HAP-1 (cell line): ENCODE measurements around the gene PHC3.
A peak's percentile ranks its signal among the peaks of the same experiment; 100 is the strongest.

Source experiments
- DNase-seq, 2 experiments: peaks; one replicate each; pipeline ENCODE4 v3.0.0-alpha.2; 2016 to 2020; ENCODE audit warnings: low spot score in 2 of 2
- H3K27me3 ChIP-seq: fragments of 250-450 bp; sonication (Bioruptor Pico); 2 replicates; pipeline ENCODE4 v1.5.1; 2020; ENCODE audit warnings: low read depth, mild to moderate bottlenecking, moderate library complexity
- H3K36me3 ChIP-seq: fragments of 250-450 bp; sonication (Bioruptor Pico); replicated peaks from 2 replicates; pipeline ENCODE4 v1.5.1; 2020; ENCODE audit warnings: mild to moderate bottlenecking
- H3K4me1 ChIP-seq: fragments of 250-450 bp; sonication (Bioruptor Pico); 2 replicates; pipeline ENCODE4 v1.5.1; 2020; ENCODE audit warnings: mild to moderate bottlenecking
- H3K4me3 ChIP-seq: fragments of 250-450 bp; sonication (Bioruptor Pico); 2 replicates; pipeline ENCODE4 v1.5.1; 2020; ENCODE audit warnings: mild to moderate bottlenecking, moderate library complexity
- H3K9me3 ChIP-seq: fragments of 250-450 bp; sonication (Bioruptor Pico); 2 replicates; pipeline ENCODE4 v1.5.1; 2020; ENCODE audit warnings: mild to moderate bottlenecking, moderate library complexity
- in situ Hi-C: fragments of 300-500 bp; cut with MboI; formaldehyde crosslinking; loops from 3 replicates; pipeline ENCODE4 v1.14.3; 2020; ENCODE audit warnings: low sequenced_read_pairs, inconsistent platforms, mixed read lengths

Gene PHC3

GRCh38 chr3:170164717-170165116, 16.8 kb downstream of the PHC3 start:
- H3K9me3 ChIP-seq, result no peaks in the 10 kb centered on the region
- H3K4me3 ChIP-seq, result no peak overlapping the region
- in situ Hi-C loops, result no loop called here
- H3K4me1 ChIP-seq, result no peaks in the 10 kb centered on the region
- H3K27me3 ChIP-seq, result no peaks in the 10 kb centered on the region
- no peak for DNase-seq
- H3K36me3 ChIP-seq, result peaks cover 46% of the 10 kb centered on the region

- Histone ChIP-seq H3K4me3 (no peak overlapping the region), H3K4me1 (no peaks in the 10 kb centered on the region), H3K9me3 (no peaks in the 10 kb centered on the region), H3K27me3 (no peaks in the 10 kb centered on the region), H3K36me3 (peaks cover 40% of the 10 kb centered on the region)
- in situ Hi-C loops, result no loop called here
- no peak for DNase-seq
These were observed 17.4 kb downstream of the PHC3 start for GRCh38 chr3:170163956-170164645.

- in situ Hi-C loops, result no loop called here
- DNase-seq, result no peak
- no peaks in the 10 kb centered on the region for H3K4me1 ChIP-seq
- H3K36me3 ChIP-seq, result peaks cover 37% of the 10 kb centered on the region
- H3K27me3 ChIP-seq, result no peaks in the 10 kb centered on the region
- H3K4me3 ChIP-seq, result no peak overlapping the region
- H3K9me3 ChIP-seq, result no peaks in the 10 kb centered on the region
These were observed 18.9 kb downstream of the PHC3 start for GRCh38 chr3:170162630-170163029.

GRCh38 chr3:170162052-170162451, 19.5 kb downstream of the PHC3 start:
- H3K27me3 ChIP-seq, result no peaks in the 10 kb centered on the region
- in situ Hi-C loops, result no loop called here
- DNase-seq, result no peak
- no peaks in the 10 kb centered on the region for H3K4me1 ChIP-seq
- H3K9me3 ChIP-seq, result no peaks in the 10 kb centered on the region
- no peak overlapping the region for H3K4me3 ChIP-seq
- H3K36me3 ChIP-seq, result peaks cover 35% of the 10 kb centered on the region

- in situ Hi-C loops, result no loop called here
- Histone ChIP-seq H3K36me3 (peaks cover 29% of the 10 kb centered on the region), H3K4me1 (no peaks in the 10 kb centered on the region), H3K4me3 (no peak overlapping the region), H3K9me3 (no peaks in the 10 kb centered on the region), H3K27me3 (no peaks in the 10 kb centered on the region)
- DNase-seq, result no peak
These were observed 21.6 kb downstream of the PHC3 start for GRCh38 chr3:170159933-170160332.

GRCh38 chr3:170159459-170159858, 22.1 kb downstream of the PHC3 start:
- in situ Hi-C loops, result no loop called here
- no peaks in the 10 kb centered on the region for H3K27me3 ChIP-seq
- peaks cover 29% of the 10 kb centered on the region for H3K36me3 ChIP-seq
- H3K4me3 ChIP-seq, result no peak overlapping the region
- H3K9me3 ChIP-seq, result no peaks in the 10 kb centered on the region
- no peak for DNase-seq
- no peaks in the 10 kb centered on the region for H3K4me1 ChIP-seq

GRCh38 chr3:170155604-170156003, 25.9 kb downstream of the PHC3 start:
- DNase-seq, result no peak
- no peak overlapping the region for H3K4me3 ChIP-seq
- no peaks in the 10 kb centered on the region for H3K9me3 ChIP-seq
- no peaks in the 10 kb centered on the region for H3K4me1 ChIP-seq
- H3K27me3 ChIP-seq, result no peaks in the 10 kb centered on the region
- in situ Hi-C loops, result no loop called here
- H3K36me3 ChIP-seq, result peaks cover 6% of the 10 kb centered on the region

GRCh38 chr3:170154569-170155143, 26.9 kb downstream of the PHC3 start:
- no peaks in the 10 kb centered on the region for H3K9me3 ChIP-seq
- no peaks in the 10 kb centered on the region for H3K4me1 ChIP-seq
- no peaks in the 10 kb centered on the region for H3K27me3 ChIP-seq
- DNase-seq, result no peak
- in situ Hi-C loops, result no loop called here
- no peak overlapping the region for H3K4me3 ChIP-seq
- H3K36me3 ChIP-seq, result peaks cover 6% of the 10 kb centered on the region

- DNase-seq, result no peak
- H3K4me3 ChIP-seq, result no peak overlapping the region
- in situ Hi-C loops, result no loop called here
These were observed 27.4 kb downstream of the PHC3 start for GRCh38 chr3:170154084-170154483.

GRCh38 chr3:170151536-170151935, 30.0 kb downstream of the PHC3 start:
- no peak for DNase-seq
- Histone ChIP-seq H3K4me1 (no peaks in the 10 kb centered on the region), H3K9me3 (no peaks in the 10 kb centered on the region), H3K27me3 (no peaks in the 10 kb centered on the region), H3K36me3 (no peaks in the 10 kb centered on the region; the same call in 1 of the 2 replicates), H3K4me3 (no peak overlapping the region)
- in situ Hi-C loops, result no loop called here

More at GRCh38 chr3:170154084-170154483, 27.4 kb downstream of the PHC3 start:
- Histone ChIP-seq H3K36me3 (peaks cover 6% of the 10 kb centered on the region), H3K4me1 (no peaks in the 10 kb centered on the region), H3K9me3 (no peaks in the 10 kb centered on the region), H3K27me3 (no peaks in the 10 kb centered on the region)

GRCh38 chr3:170149016-170149415, 32.5 kb downstream of the PHC3 start:
- no peaks in the 10 kb centered on the region for H3K9me3 ChIP-seq
- peaks cover 3% of the 10 kb centered on the region; the same call in 1 of the 2 replicates for H3K36me3 ChIP-seq
- in situ Hi-C loops, result no loop called here
- no peaks in the 10 kb centered on the region for H3K27me3 ChIP-seq
- H3K4me3 ChIP-seq, result no peak overlapping the region
- peaks cover 11% of the 10 kb centered on the region for H3K4me1 ChIP-seq
- no peak for DNase-seq

- H3K9me3 ChIP-seq, result no peaks in the 10 kb centered on the region
- peak; percentile 45 to 77 for DNase-seq
- peaks cover 11% of the 10 kb centered on the region for H3K4me1 ChIP-seq
- in situ Hi-C loops, result no loop called here
- H3K27me3 ChIP-seq, result no peaks in the 10 kb centered on the region
- no peak overlapping the region for H3K4me3 ChIP-seq
- peaks cover 3% of the 10 kb centered on the region; the same call in 1 of the 2 replicates for H3K36me3 ChIP-seq
These were observed 36.3 kb downstream of the PHC3 start for GRCh38 chr3:170145278-170145677.

- H3K36me3 ChIP-seq, result peaks cover 3% of the 10 kb centered on the region; the same call in 1 of the 2 replicates
- H3K27me3 ChIP-seq, result no peaks in the 10 kb centered on the region
- no peak for DNase-seq
- H3K4me3 ChIP-seq, result no peak overlapping the region
- in situ Hi-C loops, result no loop called here
- no peaks in the 10 kb centered on the region for H3K9me3 ChIP-seq
- H3K4me1 ChIP-seq, result peaks cover 11% of the 10 kb centered on the region
These were observed 37.1 kb downstream of the PHC3 start for GRCh38 chr3:170144437-170144843.

- H3K36me3 ChIP-seq, result peaks cover 3% of the 10 kb centered on the region; the same call in 1 of the 2 replicates
- no peaks in the 10 kb centered on the region for H3K27me3 ChIP-seq
- H3K4me3 ChIP-seq, result no peak overlapping the region
- in situ Hi-C loops, result no loop called here
- H3K4me1 ChIP-seq, result peaks cover 11% of the 10 kb centered on the region
- H3K9me3 ChIP-seq, result no peaks in the 10 kb centered on the region
- no peak for DNase-seq
These were observed 39.2 kb downstream of the PHC3 start for GRCh38 chr3:170142373-170142772.
